ENCODE measurements around the gene NOD1. TPM values are rescaled to one million over a fixed set of nuclear protein-coding genes. Genes with fewer than 3 reads are reported as not detected.

Gene NOD1
- total RNA-seq, 1 donor from 2014 or later: 25.5 TPM

- no peak for DNase-seq (ENCODE audit: low spot score)
Observed at GRCh38 chr7:30450240-30450982, 28.2 kb downstream of the NOD1 start.

DNA sequence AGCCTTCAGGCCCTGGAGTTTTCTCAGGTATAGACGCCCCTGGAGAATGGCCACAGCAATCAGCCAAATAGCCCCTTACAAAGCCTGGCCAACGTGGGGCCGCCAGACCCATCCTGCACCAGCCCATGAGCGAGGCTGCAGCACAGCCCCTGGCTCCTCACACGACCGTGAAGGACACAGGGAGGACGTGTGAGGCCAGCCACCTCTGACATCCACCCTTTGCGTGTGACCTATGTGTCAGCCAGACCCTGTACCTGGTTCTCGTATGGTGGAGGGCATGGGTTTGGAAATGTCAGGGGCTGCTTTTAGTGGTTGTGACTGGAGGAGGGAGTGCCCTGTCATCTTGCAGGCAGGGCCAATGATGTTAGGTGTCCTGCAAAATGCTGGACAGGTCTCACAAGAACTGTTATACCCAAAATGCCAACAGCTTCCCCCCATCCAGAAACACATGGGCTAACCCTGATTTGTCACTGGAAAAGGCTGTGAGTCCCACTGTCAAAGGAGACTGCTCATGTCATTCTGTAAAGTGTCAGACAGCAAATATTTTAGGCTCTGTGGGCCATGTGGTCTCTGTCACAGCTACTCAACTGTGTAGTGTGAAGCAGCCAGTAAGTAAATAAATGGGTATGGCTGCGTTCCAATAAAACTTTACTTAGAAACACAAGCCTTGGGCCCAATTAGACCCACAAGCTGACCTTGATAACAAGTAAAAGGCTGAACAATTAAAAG is 30.0 kb downstream of the NOD1 start:
- DNase-seq (ENCODE audit: low spot score): no peak

GRCh38 chr7:30447466-30447865 is 31.1 kb downstream of the NOD1 start:
- DNase-seq (ENCODE audit: low spot score): no peak

- no peak for DNase-seq (ENCODE audit: low spot score)
Observed at GRCh38 chr7:30446266-30446665, 32.3 kb downstream of the NOD1 start.

DNA sequence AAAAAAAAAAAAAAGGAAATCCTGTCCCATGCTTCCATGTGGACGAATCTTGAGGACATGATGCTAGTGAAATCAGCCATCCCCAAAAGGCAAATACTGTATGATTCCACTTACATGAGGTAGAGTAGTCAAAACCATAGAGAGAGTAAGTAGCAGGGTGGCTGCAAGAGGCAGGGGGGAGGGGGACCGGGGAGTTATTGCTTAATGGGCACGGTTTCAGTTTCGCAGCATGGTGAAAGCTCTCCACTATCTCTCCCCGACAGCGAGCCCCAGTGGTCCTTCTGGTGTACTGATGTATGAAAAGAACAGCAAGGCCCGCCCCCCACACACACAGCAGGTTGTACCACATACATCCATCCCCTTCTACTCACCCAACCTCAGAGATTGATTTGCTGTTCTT is 32.8 kb downstream of the NOD1 start:
- DNase-seq (ENCODE audit: low spot score): no peak

DNA sequence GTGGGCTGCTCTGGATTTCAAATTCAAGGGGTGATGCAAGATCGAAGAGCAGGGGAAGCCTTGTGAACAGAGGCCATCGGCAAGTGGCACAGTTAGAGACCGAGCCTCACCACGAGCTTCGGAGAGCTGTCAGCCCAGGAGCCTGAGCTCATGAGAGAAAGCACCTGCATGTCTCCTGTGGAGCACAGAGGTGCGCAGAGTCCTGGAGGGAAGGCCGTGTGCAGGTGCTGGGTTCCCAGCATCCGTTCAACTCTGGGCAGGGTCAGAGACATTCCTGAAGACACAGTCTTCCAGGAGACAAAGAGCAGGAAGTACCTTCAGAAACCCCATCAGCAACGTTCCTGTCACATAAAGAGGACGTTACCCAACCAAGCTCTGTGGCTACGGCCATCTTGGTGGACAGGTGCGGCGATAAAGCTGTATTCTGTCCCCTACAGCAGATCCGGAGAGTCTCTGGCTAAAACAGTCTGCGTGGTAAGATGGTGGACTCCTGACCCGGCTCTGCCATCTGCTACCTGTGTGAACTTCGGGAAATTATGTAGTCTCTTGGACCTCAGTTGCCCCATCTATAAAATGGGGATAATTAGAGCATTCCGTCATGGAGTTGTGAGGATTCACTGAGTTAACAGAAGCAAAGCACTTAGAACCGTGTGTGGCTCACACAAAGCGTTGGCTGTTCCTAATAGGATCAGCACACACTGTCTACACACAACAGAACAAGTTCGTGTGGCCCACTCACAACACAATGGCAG is 40.6 kb downstream of the NOD1 start:
- DNase-seq (ENCODE audit: low spot score): no peak

- no peak for DNase-seq (ENCODE audit: low spot score)
Observed at GRCh38 chr7:30436518-30436917, 42.1 kb downstream of the NOD1 start.

- DNase-seq (ENCODE audit: low spot score): no peak
Observed at GRCh38 chr7:30436046-30436445, 42.5 kb downstream of the NOD1 start.

GRCh38 chr7:30434140-30434799 is 44.3 kb downstream of the NOD1 start:
- no peak for DNase-seq (ENCODE audit: low spot score)

DNA sequence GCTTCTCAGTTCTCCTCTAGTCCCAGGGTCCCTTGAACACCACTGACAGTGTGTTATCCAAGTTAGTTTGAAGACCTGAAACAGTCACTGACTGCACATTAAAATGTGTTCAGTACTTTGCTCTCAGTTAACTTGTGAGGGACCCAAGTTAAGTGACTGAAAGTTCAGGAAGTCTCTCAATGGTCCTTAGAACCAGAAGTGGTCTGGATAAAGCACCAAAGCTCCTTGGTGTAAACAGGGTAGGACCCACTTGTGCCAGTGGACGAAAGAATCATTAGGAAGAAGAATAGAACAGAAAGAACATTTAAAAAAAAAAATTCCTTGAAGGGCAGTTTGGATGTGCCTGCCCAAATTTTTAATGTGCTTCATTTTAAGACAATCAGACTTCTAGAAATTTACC is 45.1 kb downstream of the NOD1 start:
- no peak for DNase-seq (ENCODE audit: low spot score)

DNA sequence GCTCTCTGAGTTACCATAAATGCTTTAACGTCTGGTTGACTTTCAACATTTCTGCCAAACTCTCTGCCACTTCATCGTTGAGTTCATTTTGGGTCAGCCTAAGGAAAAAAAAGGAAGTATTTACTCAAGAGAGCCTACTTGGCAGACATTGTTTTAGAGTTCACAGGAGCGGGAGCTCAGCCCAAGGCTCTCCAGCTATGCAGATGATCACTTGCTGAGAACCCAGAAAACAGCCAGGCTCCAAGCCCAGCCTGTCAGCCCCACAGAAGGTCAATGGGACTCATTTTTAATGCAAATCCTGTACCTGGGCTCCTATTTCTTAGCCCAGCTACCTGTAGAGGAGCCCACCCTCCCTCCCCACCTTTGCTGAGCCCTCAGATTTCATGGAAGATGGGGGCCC is 45.5 kb downstream of the NOD1 start:
- peak; percentile 79 for DNase-seq (ENCODE audit: low spot score)

DNA sequence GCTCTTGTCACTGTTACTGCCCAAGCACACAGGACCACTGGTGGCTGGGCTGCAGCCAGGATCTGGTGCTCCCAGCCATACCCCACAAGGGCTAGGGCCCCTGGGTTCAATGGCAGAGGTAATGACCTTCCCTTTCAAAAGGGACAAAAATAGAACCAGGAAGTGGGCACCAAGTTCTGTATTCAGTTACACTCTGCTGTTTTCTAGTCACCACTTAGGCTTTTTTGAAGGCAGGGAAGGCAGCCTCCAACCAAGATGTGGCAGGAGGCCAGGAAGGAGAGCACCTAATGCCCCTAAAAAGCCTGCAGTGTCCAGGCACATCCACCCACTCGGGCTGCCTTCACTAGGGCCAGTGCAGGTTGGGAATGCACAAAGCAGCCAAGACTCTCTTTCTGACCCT is 47.8 kb downstream of the NOD1 start:
- DNase-seq (ENCODE audit: low spot score): no peak

GRCh38 chr7:30430276-30430675 is 48.3 kb downstream of the NOD1 start:
- no peak for DNase-seq (ENCODE audit: low spot score)

DNA sequence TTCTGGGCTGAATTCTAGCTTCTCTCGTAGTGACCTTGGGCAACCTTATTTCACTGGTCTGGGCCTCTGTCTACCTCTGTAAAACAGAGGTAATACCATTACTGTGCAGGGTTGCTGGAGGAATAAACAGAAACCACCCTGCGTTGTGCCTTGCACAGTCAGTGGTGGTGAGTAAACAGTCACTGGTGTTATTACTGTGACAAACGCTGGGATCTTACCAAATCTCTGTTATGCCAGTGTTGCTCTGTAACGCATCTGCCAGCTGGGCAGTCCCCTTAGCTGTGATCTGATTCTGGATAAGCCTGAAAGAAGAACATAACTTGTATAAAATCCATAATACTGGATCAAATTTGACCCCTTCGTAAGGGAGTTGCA is 49.4 kb downstream of the NOD1 start:
- no peak for DNase-seq (ENCODE audit: low spot score)

DNA sequence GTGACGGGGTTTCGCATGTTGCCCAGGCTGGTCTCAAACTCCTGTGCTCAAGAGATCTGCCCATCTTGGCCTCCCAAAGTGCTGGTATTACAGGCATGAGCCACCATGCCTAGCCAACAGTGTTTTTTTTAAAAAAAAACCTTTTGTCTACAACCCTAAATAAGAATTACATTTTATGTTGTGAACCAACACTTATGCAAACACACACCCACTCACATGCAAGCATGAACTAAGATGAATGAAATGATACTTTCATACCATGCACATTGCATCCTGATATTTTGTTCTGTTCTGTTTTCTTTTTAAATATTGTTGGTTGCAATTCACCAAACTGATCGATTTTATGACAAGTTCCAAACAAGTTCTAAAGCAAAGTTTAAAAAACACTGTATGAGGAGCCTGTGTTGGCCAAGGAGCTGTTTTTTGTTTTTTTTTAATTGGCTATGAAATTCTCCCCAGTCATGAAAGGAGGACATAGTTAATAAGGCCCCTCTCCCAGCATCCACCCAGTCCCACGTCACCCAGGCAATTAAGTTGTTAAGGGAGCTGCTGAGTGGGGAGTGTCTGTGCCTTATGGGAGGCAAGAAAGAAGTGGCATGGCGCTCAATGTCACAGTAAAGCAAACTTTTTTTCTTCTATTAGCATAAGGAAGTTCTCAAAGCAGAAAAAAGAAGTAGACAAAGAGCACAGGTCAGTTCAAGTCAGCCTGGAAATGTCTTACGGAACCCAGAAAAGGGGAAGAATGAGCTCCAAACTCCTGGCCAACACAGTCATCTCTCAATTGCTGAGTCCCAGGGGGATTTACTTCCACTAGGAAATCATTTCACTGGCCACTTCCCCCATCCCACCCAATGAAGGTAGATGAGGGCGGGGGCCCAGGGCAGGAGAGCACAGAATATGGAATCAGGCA is 50.1 kb downstream of the NOD1 start:
- no peak for DNase-seq (ENCODE audit: low spot score)

- DNase-seq (ENCODE audit: low spot score): peak; percentile 36
Observed at GRCh38 chr7:30427296-30428070, 51.1 kb downstream of the NOD1 start.

- no peak for DNase-seq (ENCODE audit: low spot score)
Observed at GRCh38 chr7:30424506-30424905, 54.1 kb downstream of the NOD1 start.

- DNase-seq (ENCODE audit: low spot score): no peak
Observed at GRCh38 chr7:30423788-30424505, 54.6 kb downstream of the NOD1 start.

DNA sequence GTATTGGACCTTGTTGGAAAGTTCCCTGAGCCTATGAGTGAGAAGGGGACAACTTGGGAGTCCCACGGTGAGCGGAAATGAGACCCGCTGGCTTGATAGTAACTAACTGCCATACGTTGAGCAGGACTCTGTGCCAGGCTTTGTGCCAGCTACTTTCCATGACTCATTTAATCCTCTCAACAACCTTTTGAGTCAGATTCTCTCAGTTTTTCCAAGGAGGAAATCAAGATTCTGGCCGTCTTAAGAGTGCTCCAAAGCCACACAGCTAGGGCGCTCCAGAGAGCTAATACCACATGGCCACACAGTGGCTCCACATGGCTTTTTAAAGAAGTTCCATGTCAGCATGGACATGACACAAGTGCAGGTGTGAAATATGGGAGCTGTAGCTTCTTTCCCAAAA is 55.7 kb downstream of the NOD1 start:
- no peak for DNase-seq (ENCODE audit: low spot score)
